Type B pancreatic cell (in vitro differentiated cells): Measurements from ENCODE around the gene C1orf159. TPM values are rescaled to one million over a fixed set of nuclear protein-coding genes. Genes with fewer than 3 reads are reported as not detected.
"Not testable (repeated sequence)": the region's sequence is repeated elsewhere in the genome, so short reads cannot be mapped to it uniquely, and the experiment has no call there.

Source experiments
- DNase-seq: peaks from one replicate; pipeline ENCODE4 v3.0.0; 2021; ENCODE audit warnings: mixed read lengths; ENCODE audit not compliant: unreplicated experiment; ENCODE audit errors: extremely low spot score
- H3K27ac Mint-ChIP-seq: 2 replicates; pipeline ENCODE4 v1.8.0; 2021; ENCODE audit warnings: mild to moderate bottlenecking, mixed read lengths
- H3K27me3 Mint-ChIP-seq: 2 replicates; pipeline ENCODE4 v1.8.0; 2021; ENCODE audit warnings: mixed read lengths
- H3K36me3 Mint-ChIP-seq: 2 replicates; pipeline ENCODE4 v1.8.0; 2021; ENCODE audit warnings: mixed read lengths
- H3K4me1 Mint-ChIP-seq: one replicate; pipeline ENCODE4 v1.8.0; 2021; ENCODE audit warnings: mixed read lengths; ENCODE audit not compliant: unreplicated experiment
- H3K4me3 Mint-ChIP-seq: 2 replicates; pipeline ENCODE4 v1.8.0; 2021; ENCODE audit warnings: mild to moderate bottlenecking, mixed read lengths
- H3K9me3 Mint-ChIP-seq: 2 replicates; pipeline ENCODE4 v1.8.0; 2021; ENCODE audit warnings: mixed read lengths
- total RNA-seq: library from RNA; stranded (reverse); gene quantifications from 2 replicates; pipeline ENCODE4 v1.2.1, GENCODE V29; 2021; ENCODE audit warnings: low replicate concordance
- TF ChIP-seq, protein P1 (sequence below): fragments of 200-600 bp; sonication (generic); conservative IDR thresholded peaks from 2 replicates; pipeline ENCODE4 v1.5.0; 2021; ENCODE audit warnings: antibody characterized with exemption, mild to moderate bottlenecking

Gene C1orf159
- total RNA-seq, 1 donor from 2014 or later: 21.2 TPM

DNA sequence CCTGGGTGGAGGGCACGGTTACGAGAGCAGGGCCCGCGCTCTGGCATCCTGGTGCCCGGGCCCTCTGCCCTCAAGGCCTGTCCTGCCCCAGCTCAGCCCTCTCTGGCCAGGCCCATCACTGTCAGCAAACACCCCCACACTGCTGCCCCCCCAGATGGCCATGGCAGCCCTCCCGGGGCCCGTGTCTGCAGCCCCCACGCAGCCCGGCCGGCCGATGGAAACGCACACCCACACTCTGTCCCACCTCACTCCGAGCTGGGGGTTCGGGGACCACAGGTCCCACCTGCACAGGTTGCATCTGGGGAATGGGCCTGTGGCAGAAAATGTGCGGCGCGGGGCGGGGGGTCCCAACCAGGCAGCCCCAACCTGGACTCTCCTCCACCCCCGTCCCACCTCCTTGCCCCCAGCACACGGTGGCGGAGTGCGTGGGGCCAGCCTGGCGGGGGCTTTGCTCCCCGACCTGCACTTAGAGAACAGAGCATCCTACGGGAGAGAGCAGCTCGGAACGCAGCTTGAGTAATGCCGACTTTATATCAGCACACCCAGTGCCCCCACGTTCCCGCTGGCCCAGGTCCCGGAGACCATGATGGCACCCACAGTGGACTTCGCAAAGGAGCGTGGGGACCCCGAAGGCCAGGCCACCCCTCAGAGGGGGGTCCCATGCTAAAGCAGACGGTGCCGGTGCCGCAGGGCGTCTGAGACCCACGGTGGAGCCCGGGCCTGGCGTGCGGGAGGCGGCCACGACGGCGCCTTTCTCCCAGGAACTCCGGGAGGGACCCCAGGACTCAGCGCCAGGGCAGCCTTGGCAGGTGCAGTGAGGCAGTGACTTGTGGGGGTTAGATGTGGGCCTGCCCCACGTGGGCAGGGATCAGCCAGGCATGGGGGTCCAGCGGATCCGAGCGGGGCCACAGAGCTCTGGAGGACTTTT lies 34.3 kb downstream of the C1orf159 start:
- Mint-ChIP-seq H3K27ac (no peak overlapping the region), H3K27me3 (no peaks in the 10 kb centered on the region), H3K4me3 (no peak overlapping the region), H3K9me3 (no peaks in the 10 kb centered on the region), H3K36me3 (no peaks in the 10 kb centered on the region), H3K4me1 (no peaks in the 10 kb centered on the region)
- TF ChIP-seq, protein P1, sequence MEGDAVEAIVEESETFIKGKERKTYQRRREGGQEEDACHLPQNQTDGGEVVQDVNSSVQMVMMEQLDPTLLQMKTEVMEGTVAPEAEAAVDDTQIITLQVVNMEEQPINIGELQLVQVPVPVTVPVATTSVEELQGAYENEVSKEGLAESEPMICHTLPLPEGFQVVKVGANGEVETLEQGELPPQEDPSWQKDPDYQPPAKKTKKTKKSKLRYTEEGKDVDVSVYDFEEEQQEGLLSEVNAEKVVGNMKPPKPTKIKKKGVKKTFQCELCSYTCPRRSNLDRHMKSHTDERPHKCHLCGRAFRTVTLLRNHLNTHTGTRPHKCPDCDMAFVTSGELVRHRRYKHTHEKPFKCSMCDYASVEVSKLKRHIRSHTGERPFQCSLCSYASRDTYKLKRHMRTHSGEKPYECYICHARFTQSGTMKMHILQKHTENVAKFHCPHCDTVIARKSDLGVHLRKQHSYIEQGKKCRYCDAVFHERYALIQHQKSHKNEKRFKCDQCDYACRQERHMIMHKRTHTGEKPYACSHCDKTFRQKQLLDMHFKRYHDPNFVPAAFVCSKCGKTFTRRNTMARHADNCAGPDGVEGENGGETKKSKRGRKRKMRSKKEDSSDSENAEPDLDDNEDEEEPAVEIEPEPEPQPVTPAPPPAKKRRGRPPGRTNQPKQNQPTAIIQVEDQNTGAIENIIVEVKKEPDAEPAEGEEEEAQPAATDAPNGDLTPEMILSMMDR: no peak
- peak; percentile 72 for DNase-seq

DNA sequence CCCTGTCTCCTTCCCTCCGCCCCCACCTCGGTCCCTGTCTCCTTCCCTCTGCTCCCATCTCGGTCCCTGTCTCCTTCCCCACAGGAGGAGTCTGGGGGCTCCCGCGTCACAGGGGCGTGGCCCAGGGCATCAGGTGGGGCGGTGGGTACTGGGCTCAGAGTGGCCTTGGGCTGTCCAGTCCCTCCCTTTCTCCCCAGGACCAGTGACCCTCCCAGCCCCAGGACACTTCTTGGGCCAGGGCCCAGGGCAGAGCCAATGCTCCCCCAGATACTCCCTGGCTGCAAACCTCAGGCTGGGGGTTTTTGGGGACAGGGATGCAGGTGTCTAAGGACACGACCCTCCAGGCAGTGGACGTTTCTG lies 35.0 kb downstream of the C1orf159 start:
- no peaks in the 10 kb centered on the region for H3K9me3 Mint-ChIP-seq
- no peak overlapping the region for H3K27ac Mint-ChIP-seq
- H3K4me1 Mint-ChIP-seq: no peaks in the 10 kb centered on the region
- H3K4me3 Mint-ChIP-seq: no peak overlapping the region
- TF ChIP-seq, protein P1: no peak
- H3K36me3 Mint-ChIP-seq: no peaks in the 10 kb centered on the region
- H3K27me3 Mint-ChIP-seq: no peaks in the 10 kb centered on the region
- DNase-seq: peak; percentile 67

DNA sequence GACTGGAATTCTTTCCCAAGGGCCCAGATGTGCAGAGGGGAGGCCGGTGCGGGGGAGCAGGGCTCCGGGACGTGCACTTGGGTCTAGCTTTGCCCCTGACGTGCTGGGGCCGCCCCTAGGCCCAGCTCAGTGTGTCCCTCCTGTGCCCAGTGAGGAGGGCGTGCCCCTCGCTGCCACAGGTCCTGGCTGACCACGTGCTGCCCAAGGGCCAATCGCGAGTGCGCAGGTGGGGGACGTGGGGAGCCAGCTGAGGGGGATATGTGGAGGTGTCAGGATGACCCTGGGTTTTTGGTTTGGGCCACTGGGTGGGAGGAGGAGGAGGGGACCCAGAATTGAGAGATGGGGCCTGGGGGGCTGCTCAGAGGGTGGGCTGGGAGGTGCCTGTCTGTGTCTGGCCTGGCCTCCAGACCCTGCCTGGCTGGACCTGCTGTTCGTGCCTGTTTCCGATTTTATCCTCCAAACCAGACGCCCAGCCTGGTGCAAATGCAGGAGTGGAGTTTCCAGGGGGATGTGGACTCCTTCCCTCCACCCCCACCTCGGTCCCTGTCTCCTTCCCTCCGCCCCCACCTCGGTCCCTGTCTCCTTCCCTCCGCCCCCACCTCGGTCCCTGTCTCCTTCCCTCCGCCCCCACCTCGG lies 35.6 kb downstream of the C1orf159 start:
- Mint-ChIP-seq H3K36me3 (no peaks in the 10 kb centered on the region), H3K4me3 (peak overlapping the region; percentile 63), H3K4me1 (no peaks in the 10 kb centered on the region), H3K9me3 (no peaks in the 10 kb centered on the region), H3K27me3 (no peaks in the 10 kb centered on the region), H3K27ac (no peak overlapping the region)
- TF ChIP-seq, protein P1: no peak
- DNase-seq: peak; percentile 80

DNA sequence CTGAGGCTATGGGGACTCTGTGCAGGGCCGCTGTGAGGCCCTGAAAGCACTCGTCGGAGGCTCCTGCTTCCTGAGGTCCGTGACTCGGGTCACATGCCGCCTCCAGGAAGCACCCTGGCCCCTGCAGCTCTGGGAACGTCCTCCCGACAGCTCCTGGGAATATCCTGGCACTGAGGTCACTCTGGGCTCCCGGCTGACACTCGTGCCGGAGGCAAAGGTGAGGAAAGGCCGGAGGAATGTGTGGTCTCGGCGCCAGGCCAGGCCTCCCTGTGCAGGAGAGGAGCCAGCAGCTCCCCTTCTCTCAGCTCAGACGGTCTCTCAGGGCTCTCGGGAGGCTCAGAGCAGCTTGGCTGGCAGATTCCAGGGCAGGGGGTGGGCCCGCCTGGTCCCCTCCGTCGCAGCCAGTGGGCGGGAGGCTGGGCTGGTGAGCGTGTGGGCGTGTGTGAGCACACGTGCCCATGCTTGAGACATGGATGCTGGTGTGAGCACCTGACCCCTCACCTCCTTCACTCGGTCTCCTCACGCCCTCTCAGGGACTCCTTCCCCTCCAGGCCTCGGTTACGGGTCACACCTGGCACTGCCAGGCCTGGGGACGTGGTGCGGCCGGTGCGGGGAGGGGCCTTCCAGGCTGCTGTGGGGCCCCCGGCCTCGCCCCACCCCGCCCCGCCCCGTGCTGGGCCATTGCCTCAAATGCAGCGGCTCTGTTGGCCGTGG lies 36.3 kb downstream of the C1orf159 start:
- no peaks in the 10 kb centered on the region for H3K36me3 Mint-ChIP-seq
- DNase-seq: peak; percentile 75
- peaks cover 2% of the 10 kb centered on the region for H3K4me1 Mint-ChIP-seq
- H3K9me3 Mint-ChIP-seq: no peaks in the 10 kb centered on the region
- TF ChIP-seq, protein P1: no peak
- peaks cover 3% of the 10 kb centered on the region for H3K27me3 Mint-ChIP-seq
- H3K4me3 Mint-ChIP-seq: peak overlapping the region; percentile 63
- H3K27ac Mint-ChIP-seq: peak overlapping the region; percentile 43

DNA sequence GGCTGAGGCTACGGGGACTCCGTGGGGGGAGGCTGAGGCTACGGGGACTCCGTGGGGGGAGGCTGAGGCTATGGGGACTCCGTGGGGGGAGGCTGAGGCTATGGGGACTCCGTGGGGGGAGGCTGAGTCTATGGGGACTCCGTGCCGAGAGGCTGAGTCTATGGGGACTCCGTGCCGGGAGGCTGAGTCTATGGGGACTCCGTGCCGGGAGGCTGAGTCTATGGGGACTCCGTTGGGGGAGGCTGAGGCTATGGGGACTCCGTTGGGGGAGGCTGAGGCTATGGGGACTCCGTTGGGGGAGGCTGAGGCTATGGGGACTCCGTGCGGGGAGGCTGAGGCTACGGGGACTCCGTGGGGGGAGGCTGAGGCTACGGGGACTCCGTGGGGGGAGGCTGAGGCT lies 38.5 kb downstream of the C1orf159 start:
- H3K4me3 Mint-ChIP-seq, H3K36me3 Mint-ChIP-seq, H3K4me1 Mint-ChIP-seq, H3K27ac Mint-ChIP-seq, DNase-seq, H3K9me3 Mint-ChIP-seq, H3K27me3 Mint-ChIP-seq: not testable (repeated sequence)
